Esophagus muscularis mucosa (tissue), 4 donors: ENCODE measurements around the gene ADCY3. TPM values are rescaled to one million over a fixed set of nuclear protein-coding genes. Genes with fewer than 3 reads are reported as not detected.

Experiments used
- DNase-seq: peaks from one replicate; pipeline ENCODE4 v3.0.0-alpha.2; 2017; ENCODE audit errors: extremely low spot score
- H3K27ac ChIP-seq, 4 donors: fragments of 200-600 bp; sonication (generic); replicated peaks in 1 of 4; 1 replicate in 3 of 4; 2 replicates in 1 of 4; pipeline ENCODE4 v1.5.1; 2016 to 2019; ENCODE audit warnings: mild to moderate bottlenecking in 1 of 4
- H3K27me3 ChIP-seq, 4 donors: fragments of 200-600 bp; sonication (generic); one replicate each; pipeline versions ENCODE4 v1.5.1 to v1.6.0; 2016 to 2019
- H3K36me3 ChIP-seq, 4 donors: fragments of 200-600 bp; sonication (generic); one replicate each; pipeline ENCODE4 v1.5.1; 2016 to 2019
- H3K4me1 ChIP-seq, 4 donors: fragments of 200-600 bp; sonication (generic); one replicate each; pipeline ENCODE4 v1.5.1; 2016 to 2019
- H3K4me3 ChIP-seq, 4 donors: fragments of 200-600 bp; sonication (generic); 1 replicate in 2 of 4; 2 replicates in 2 of 4; pipeline ENCODE4 v1.5.1; 2016 to 2019; ENCODE audit warnings: mild to moderate bottlenecking in 4 of 4, moderate library complexity in 1 of 4
- H3K9me3 ChIP-seq, 4 donors: fragments of 200-600 bp; sonication (generic); 1 replicate in 3 of 4; 2 replicates in 1 of 4; pipeline ENCODE4 v1.5.1; 2016 to 2019
- CTCF ChIP-seq, 3 experiments: fragments of 200-600 bp in 2 of 3; fragments of 450-650 bp in 1 of 3; sonication (generic) in 2 of 3; IDR thresholded peaks; one replicate each; pipeline ENCODE4 v1.5.1; 2017 to 2019; ENCODE audit warnings: antibody characterized with exemption in 3 of 3, mild to moderate bottlenecking in 2 of 3, moderate library complexity in 1 of 3
- EP300 ChIP-seq: sonication (generic); formaldehyde crosslinking; IDR thresholded peaks from one replicate; pipeline ENCODE4 v1.6.1; 2017; ENCODE audit warnings: antibody characterized with exemption
- POLR2A ChIP-seq: fragments of 450-650 bp; IDR thresholded peaks from one replicate; pipeline ENCODE4 v1.6.1; 2017; ENCODE audit warnings: antibody characterized with exemption, moderate library complexity, mild to moderate bottlenecking, low read depth
- POLR2AphosphoS5 ChIP-seq, 2 donors: sonication (generic); formaldehyde crosslinking; IDR thresholded peaks; one replicate each; pipeline ENCODE4 v1.6.1; 2017; ENCODE audit warnings: antibody characterized with exemption in 2 of 2
- WGBS: methylation state at CpG from one replicate; pipeline ENCODE4 v1.1.5; 2018; 5-methylcytosine and 5-hydroxymethylcytosine counted together
- intact Hi-C: fragments of 100-400 bp; cut with DNase I; formaldehyde crosslinking; loops from one replicate; pipeline ENCODE4 v1.15.1; 2023
- total RNA-seq, 4 donors: library from RNA; depleted of rRNA; stranded (reverse); fragments of >200 nt; gene quantifications; one replicate each; pipeline versions ENCODE4 v1.1.0 to v1.2.1, GENCODE V29; 2016

Gene ADCY3
- total RNA-seq, 4 donors from 2014 or later = 21.2 to 70.6 (median 53.8) TPM

GRCh38 chr2:24827321-24828237 lies 92.5 kb downstream of the ADCY3 start:
- H3K9me3 ChIP-seq = no peaks in the 10 kb centered on the region
- no peak for DNase-seq
- no peak overlapping the region for H3K27ac ChIP-seq
- no peak overlapping the region for H3K4me3 ChIP-seq
- no peaks in the 10 kb centered on the region for H3K27me3 ChIP-seq
- WGBS = 62% methylated on average over 10 of the region's 30 CpGs
- peaks cover 8 to 11% (median 10%) of the 10 kb centered on the region in 4 donors for H3K4me1 ChIP-seq
- peaks cover 0 to 24% (median 6%) of the 10 kb centered on the region in 4 donors for H3K36me3 ChIP-seq
- no peak for TF ChIP-seq POLR2A
- TF ChIP-seq EP300 = no peak
- peak in 1 of 2 donors; percentile 28 for TF ChIP-seq POLR2AphosphoS5 (IDR thresholded peaks at IDR 0.05)
- TF ChIP-seq CTCF (IDR thresholded peaks at IDR 0.05) = peak; percentile 81 to 88 (median 83)
- intact Hi-C loops = loop anchor here (1.0 kb wide), 1 partner anchor 418 kb away; no protein-coding TSS in a partner anchor

- Histone ChIP-seq H3K4me3 (no peak overlapping the region), H3K27me3 (no peaks in the 10 kb centered on the region), H3K4me1 (peaks cover 8 to 11% (median 10%) of the 10 kb centered on the region in 4 donors), H3K36me3 (peaks cover 0 to 32% (median 13%) of the 10 kb centered on the region in 4 donors), H3K27ac (no peak overlapping the region), H3K9me3 (no peaks in the 10 kb centered on the region)
- no peak for DNase-seq
- intact Hi-C loops = no loop called here
- no peak for TF ChIP-seq POLR2A
- TF ChIP-seq CTCF (IDR thresholded peaks at IDR 0.05) = no peak
- TF ChIP-seq POLR2AphosphoS5 (IDR thresholded peaks at IDR 0.05) = no peak
- no peak for TF ChIP-seq EP300
- 76% methylated on average over 5 of the region's 5 CpGs for WGBS
Observed at GRCh38 chr2:24826773-24827145, 93.3 kb downstream of the ADCY3 start.

GRCh38 chr2:24825883-24826772 lies 93.9 kb downstream of the ADCY3 start:
- H3K4me3 ChIP-seq = no peak overlapping the region
- 90% methylated on average over 14 of the region's 14 CpGs for WGBS
- H3K4me1 ChIP-seq = peaks cover 8 to 11% (median 10%) of the 10 kb centered on the region in 4 donors
- intact Hi-C loops = no loop called here
- peaks cover 0 to 39% (median 19%) of the 10 kb centered on the region in 4 donors for H3K36me3 ChIP-seq
- H3K27ac ChIP-seq = no peak overlapping the region
- TF ChIP-seq POLR2AphosphoS5 (IDR thresholded peaks at IDR 0.05) = no peak
- TF ChIP-seq EP300 = no peak
- no peak for TF ChIP-seq CTCF (IDR thresholded peaks at IDR 0.05)
- no peak for TF ChIP-seq POLR2A
- H3K27me3 ChIP-seq = no peaks in the 10 kb centered on the region
- no peak for DNase-seq
- H3K9me3 ChIP-seq = no peaks in the 10 kb centered on the region

- no peak overlapping the region for H3K27ac ChIP-seq
- H3K27me3 ChIP-seq = no peaks in the 10 kb centered on the region
- peaks cover 8 to 11% (median 10%) of the 10 kb centered on the region in 4 donors for H3K4me1 ChIP-seq
- no peaks in the 10 kb centered on the region for H3K9me3 ChIP-seq
- intact Hi-C loops = no loop called here
- no peak overlapping the region for H3K4me3 ChIP-seq
- TF ChIP-seq EP300 = no peak
- no peak for TF ChIP-seq POLR2A
- TF ChIP-seq POLR2AphosphoS5 (IDR thresholded peaks at IDR 0.05) = no peak
- TF ChIP-seq CTCF (IDR thresholded peaks at IDR 0.05) = peak; percentile 10 to 51 (median 21)
- WGBS = 83% methylated on average over 16 of the region's 16 CpGs
- no peak for DNase-seq
- peaks cover 2 to 42% (median 24%) of the 10 kb centered on the region in 4 donors for H3K36me3 ChIP-seq
Observed at GRCh38 chr2:24824966-24825882, 94.8 kb downstream of the ADCY3 start.
